Kidney capillary endothelial cell (primary cell): ENCODE measurements around the gene PRRT2.

Experiments
- DNase-seq: peaks from one replicate; pipeline ENCODE4 v3.0.0-alpha.2; 2018; ENCODE audit warnings: low spot score

Gene PRRT2

GRCh38 chr16:29862383-29862883 lies 50.4 kb downstream of the PRRT2 start:
- no peak for DNase-seq

- DNase-seq, result peak; percentile 93
These were observed 51.1 kb downstream of the PRRT2 start, which contains the start of gene CDIPT for GRCh38 chr16:29862884-29863668. CDIPT (minus strand) TSS chr16:29863226; CDS start chr16:29862857, 369 bp downstream.

DNA sequence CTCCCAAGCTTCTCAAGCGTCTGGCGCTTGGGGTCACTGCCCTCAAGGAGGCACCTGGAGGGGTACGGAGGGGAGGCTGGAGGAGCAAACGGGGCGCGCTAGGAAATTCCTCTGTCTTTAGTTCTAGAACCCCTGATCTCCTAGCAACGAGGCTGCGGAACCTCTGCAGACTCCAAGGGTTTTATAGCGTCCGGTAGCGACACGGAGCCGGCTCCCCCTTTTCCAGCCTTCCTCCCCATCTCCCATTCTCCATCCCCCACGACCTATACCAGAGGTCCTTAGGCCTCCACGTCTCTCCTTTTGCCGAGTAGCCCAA lies 51.6 kb downstream of the PRRT2 start:
- DNase-seq, result no peak

DNA sequence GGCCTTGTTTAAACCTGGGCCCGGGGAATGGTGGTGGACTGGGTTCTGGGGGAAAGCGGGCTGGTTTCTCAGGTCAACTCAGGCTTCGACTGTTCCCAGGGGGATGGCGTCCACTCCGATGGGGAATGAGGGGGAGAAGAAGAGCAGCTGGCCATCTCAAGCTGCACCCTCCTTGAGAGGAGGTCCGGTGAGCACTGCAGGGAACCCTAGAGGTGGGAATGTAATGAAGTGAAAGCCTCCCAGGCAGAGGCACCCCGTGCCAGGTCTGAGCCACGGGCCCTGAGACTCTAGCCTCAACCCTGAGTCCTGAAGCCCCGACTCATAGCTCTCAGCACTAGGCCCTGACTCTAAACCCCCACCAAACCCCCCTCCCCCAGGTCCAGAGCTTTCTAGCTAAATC lies 52.2 kb downstream of the PRRT2 start:
- DNase-seq, result no peak
